GM21717 (cell line): ENCODE results near the gene SIGLEC9.

ENCODE experiments used
- ATAC-seq: cut with Tn5 transposase; IDR thresholded peaks from one replicate; pipeline ENCODE4 v1.9.1; 2021; ENCODE audit warnings: mild to moderate bottlenecking, moderate library complexity; ENCODE audit not compliant: unreplicated experiment

SIGLEC9 gene

DNA sequence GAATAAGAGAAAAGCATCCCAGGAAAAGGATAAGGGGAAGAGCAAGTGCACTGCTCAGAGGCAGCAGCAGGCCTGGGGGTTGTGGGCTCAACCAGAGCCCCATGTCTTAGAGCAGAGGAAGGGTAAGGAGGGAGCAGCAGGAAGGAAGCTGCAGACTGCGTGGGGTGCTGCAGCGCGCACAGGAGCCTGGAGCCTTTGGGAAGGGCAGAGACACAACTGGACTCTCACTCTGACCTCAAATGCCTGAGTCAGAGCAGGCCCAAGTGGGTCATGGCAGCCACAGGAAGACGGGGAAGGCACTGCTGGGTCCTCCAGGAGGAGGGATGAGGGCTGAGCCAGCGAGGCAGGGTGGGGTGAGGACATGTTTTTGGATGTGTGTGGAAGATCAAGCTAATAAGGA, 49.0 kb downstream of the SIGLEC9 start:
- no peak for ATAC-seq

DNA sequence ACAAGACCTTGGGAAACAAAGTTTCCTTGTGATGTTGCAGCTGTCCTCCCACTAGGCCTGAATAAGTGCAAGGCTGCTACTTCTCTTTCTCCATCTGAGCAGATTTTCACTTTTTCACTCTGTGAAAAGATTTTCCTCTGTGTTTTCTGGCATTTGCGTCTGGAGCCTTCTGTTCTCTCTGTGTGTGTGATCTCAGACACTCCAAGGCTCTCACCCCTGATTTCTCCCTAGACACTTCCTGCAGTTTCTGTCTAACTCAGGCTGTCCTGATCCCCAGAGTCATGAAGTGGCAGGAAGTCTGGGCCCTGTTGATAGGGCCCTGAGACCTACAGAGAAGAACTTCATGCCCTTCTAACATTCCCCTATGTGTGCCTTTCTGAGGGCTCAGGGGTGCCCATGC, 54.5 kb downstream of the SIGLEC9 start:
- no peak for ATAC-seq
